Measurements from ENCODE around the gene ANKRD34A.

ANKRD34A gene

GRCh38 chr1:145949219-145949618 is 15.2 kb downstream of the ANKRD34A start:
- Histone ChIP-seq H3K36me3 (ENCODE audit: control insufficient read depth in 2 of 2, insufficient read depth in 1 of 2, low read length in 2 of 2) (peaks cover 0 to 22% of the 10 kb centered on the region in 2 experiments; a peak in 2 of 3 replicates), H3K4me3 (ENCODE audit: low read depth, low read length) (no peak overlapping the region), H3K4me1 (ENCODE audit: control insufficient read depth, insufficient read depth, low read length) (no peaks in the 10 kb centered on the region), H3K27ac (ENCODE audit: extremely low read depth, low read depth, low read length) (no peak overlapping the region), H3K9me3 (ENCODE audit: control insufficient read depth, insufficient read depth, low read depth, low read length) (no peaks in the 10 kb centered on the region)
- ChIA-PET CTCF (interaction anchor here (1.0 kb wide), 1 partner anchor 57 kb away, joined by 5 read pairs; no protein-coding TSS in a partner anchor), POLR2A (interaction anchor here (1.3 kb wide), 1 partner anchor 15 kb away, joined by 3 read pairs; the partner anchor contains the start of genes ANKRD34A and POLR3GL)
- TF ChIP-seq IKZF3 (tag by site-specific recombination; IDR thresholded peaks at IDR 0.05) (no peak), ZIC2 (tag by site-specific recombination; IDR thresholded peaks at IDR 0.05) (no peak)
- TF ChIP-seq, protein P1, sequence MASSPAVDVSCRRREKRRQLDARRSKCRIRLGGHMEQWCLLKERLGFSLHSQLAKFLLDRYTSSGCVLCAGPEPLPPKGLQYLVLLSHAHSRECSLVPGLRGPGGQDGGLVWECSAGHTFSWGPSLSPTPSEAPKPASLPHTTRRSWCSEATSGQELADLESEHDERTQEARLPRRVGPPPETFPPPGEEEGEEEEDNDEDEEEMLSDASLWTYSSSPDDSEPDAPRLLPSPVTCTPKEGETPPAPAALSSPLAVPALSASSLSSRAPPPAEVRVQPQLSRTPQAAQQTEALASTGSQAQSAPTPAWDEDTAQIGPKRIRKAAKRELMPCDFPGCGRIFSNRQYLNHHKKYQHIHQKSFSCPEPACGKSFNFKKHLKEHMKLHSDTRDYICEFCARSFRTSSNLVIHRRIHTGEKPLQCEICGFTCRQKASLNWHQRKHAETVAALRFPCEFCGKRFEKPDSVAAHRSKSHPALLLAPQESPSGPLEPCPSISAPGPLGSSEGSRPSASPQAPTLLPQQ (tag by site-specific recombination; IDR thresholded peaks at IDR 0.05), result no peak

- CTCF ChIA-PET, result interaction anchor here (1.5 kb wide), 1 partner anchor 31 kb away, joined by 3 read pairs; no protein-coding TSS in a partner anchor
- POLR2A ChIA-PET, result interaction anchor here (0.6 to 1.2 kb wide), 2 partner anchors 11 to 91 kb away, joined by 3 read pairs; partner anchors contain the start of gene LIX1L
- no peak overlapping the region for H3K4me3 ChIP-seq (ENCODE audit: low read depth, low read length)
- no peaks in the 10 kb centered on the region for H3K4me1 ChIP-seq (ENCODE audit: control insufficient read depth, insufficient read depth, low read length)
- TF ChIP-seq FEZF1 (tag by site-specific recombination; IDR thresholded peaks at IDR 0.05) (no peak), ZNF660 (tag by site-specific recombination; IDR thresholded peaks at IDR 0.05) (no peak), MEIS1 (CRISPR knock-in tag; IDR thresholded peaks at IDR 0.05; ENCODE audit: borderline replicate concordance) (no peak)
- H3K9me3 ChIP-seq (ENCODE audit: control insufficient read depth, insufficient read depth, low read depth, low read length), result no peaks in the 10 kb centered on the region
- H3K36me3 ChIP-seq (ENCODE audit: control insufficient read depth in 2 of 2, insufficient read depth in 1 of 2, low read length in 2 of 2), result peaks cover 0 to 22% of the 10 kb centered on the region in 2 experiments; a peak in 2 of 3 replicates
- no peak overlapping the region for H3K27ac ChIP-seq (ENCODE audit: extremely low read depth, low read depth, low read length)
These were observed 16.8 kb downstream of the ANKRD34A start for GRCh38 chr1:145947551-145947950.

DNA sequence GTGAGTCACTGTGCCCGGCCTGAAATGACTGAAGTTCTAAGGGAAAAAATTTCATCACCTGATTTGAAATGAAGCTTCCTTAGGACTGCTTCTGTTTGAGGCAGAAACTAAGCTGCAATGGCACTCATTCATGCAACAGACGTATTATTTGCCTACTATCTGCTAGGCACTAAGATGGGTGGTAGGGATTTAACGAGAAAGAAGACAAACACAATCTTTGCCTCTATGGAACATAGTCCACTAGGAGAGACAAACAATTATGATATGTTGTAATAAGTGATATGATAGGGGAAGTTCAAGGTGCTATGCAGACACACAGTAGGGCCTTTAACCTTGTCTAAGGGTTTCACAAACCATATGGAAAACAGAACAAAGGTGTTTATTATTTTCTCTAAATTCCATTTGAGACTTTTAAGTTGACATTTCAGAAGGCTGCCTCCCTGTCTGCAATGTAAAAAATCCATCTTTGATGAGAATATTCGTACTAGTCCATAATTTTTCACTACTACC is 17.8 kb downstream of the ANKRD34A start:
- ChIA-PET CTCF (interaction anchor here (0.7 kb wide), 1 partner anchor 1395 kb away, joined by 3 read pairs; no protein-coding TSS in a partner anchor), POLR2A (no interaction called here)
- Histone ChIP-seq H3K36me3 (ENCODE audit: control insufficient read depth in 2 of 2, insufficient read depth in 1 of 2, low read length in 2 of 2) (peaks cover 0 to 22% of the 10 kb centered on the region in 2 experiments; a peak in 2 of 3 replicates), H3K4me1 (ENCODE audit: control insufficient read depth, insufficient read depth, low read length) (no peaks in the 10 kb centered on the region), H3K4me3 (ENCODE audit: low read depth, low read length) (no peak overlapping the region), H3K27ac (ENCODE audit: extremely low read depth, low read depth, low read length) (no peak overlapping the region), H3K9me3 (ENCODE audit: control insufficient read depth, insufficient read depth, low read depth, low read length) (no peaks in the 10 kb centered on the region)
- TF ChIP-seq ZNF701 (tag by site-specific recombination; IDR thresholded peaks at IDR 0.05) (no peak), ZNF76 (tag by site-specific recombination; IDR thresholded peaks at IDR 0.05; ENCODE audit: borderline replicate concordance, low read depth) (no peak)

- TF ChIP-seq KLF10 (tag by site-specific recombination; IDR thresholded peaks at IDR 0.05), result no peak
These were observed 19.8 kb downstream of the ANKRD34A start for GRCh38 chr1:145944532-145944931.

DNA sequence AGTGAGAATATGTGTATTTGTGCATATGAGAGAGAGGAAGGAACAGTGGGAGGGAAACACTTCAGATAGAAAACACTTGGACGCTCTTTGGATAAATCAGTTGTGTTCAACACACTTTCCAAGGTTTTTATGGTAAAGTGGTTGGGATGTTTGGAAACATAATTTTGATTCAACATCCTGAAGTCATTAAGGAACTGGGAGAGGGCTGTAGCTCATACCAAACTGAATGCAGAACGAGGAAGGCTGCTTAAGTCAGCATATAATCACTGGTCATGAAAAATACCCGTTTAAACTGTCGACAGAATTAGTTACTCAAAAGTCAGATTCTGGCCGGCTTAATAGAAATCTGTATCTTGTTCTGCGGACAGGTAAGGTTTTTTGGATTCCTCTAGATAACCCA is 21.5 kb downstream of the ANKRD34A start:
- ChIA-PET CTCF (interaction anchor here (1.2 kb wide), 1 partner anchor 51 kb away, joined by 5 read pairs; no protein-coding TSS in a partner anchor), POLR2A (interaction anchor here (0.6 kb wide), 1 partner anchor 20 kb away, joined by 3 read pairs; no protein-coding TSS in a partner anchor)
- no peaks in the 10 kb centered on the region for H3K4me1 ChIP-seq (ENCODE audit: control insufficient read depth, insufficient read depth, low read length)
- H3K36me3 ChIP-seq (ENCODE audit: control insufficient read depth in 2 of 2, insufficient read depth in 1 of 2, low read length in 2 of 2), result peaks cover 0 to 14% of the 10 kb centered on the region in 2 experiments; a peak in 2 of 3 replicates
- H3K9me3 ChIP-seq (ENCODE audit: control insufficient read depth, insufficient read depth, low read depth, low read length), result no peaks in the 10 kb centered on the region
- H3K27ac ChIP-seq (ENCODE audit: extremely low read depth, low read depth, low read length), result no peak overlapping the region
- no peak overlapping the region for H3K4me3 ChIP-seq (ENCODE audit: low read depth, low read length)
- TF ChIP-seq ZNF140 (tag by site-specific recombination; IDR thresholded peaks at IDR 0.05), result no peak
- TF ChIP-seq ZNF202 (tag by site-specific recombination; IDR thresholded peaks at IDR 0.05; ENCODE audit: borderline replicate concordance), result no peak
- no peak for TF ChIP-seq ZNF18 (tag by site-specific recombination; IDR thresholded peaks at IDR 0.05)
- TF ChIP-seq BCL6B (tag by site-specific recombination; IDR thresholded peaks at IDR 0.05), result no peak
- no peak for TF ChIP-seq PRDM10 (tag by site-specific recombination; IDR thresholded peaks at IDR 0.05)

More at GRCh38 chr1:145944532-145944931, 19.8 kb downstream of the ANKRD34A start:
- H3K4me3 ChIP-seq (ENCODE audit: low read depth, low read length), result no peak overlapping the region
- no peaks in the 10 kb centered on the region for H3K4me1 ChIP-seq (ENCODE audit: control insufficient read depth, insufficient read depth, low read length)
- H3K9me3 ChIP-seq (ENCODE audit: control insufficient read depth, insufficient read depth, low read depth, low read length), result no peaks in the 10 kb centered on the region
- no peak overlapping the region for H3K27ac ChIP-seq (ENCODE audit: extremely low read depth, low read depth, low read length)
- ChIA-PET CTCF (interaction anchor here (0.6 to 1.1 kb wide), 2 partner anchors 54 to 99 kb away, joined by 3 to 5 read pairs; partner anchors contain the start of gene NUDT17), POLR2A (interaction anchor here (1.1 kb wide), 1 partner anchor 14 kb away, joined by 6 read pairs; the partner anchor contains the start of gene LIX1L)
- peaks cover 0 to 22% of the 10 kb centered on the region in 2 experiments; a peak in 2 of 3 replicates for H3K36me3 ChIP-seq (ENCODE audit: control insufficient read depth in 2 of 2, insufficient read depth in 1 of 2, low read length in 2 of 2)
